Hematopoietic multipotent progenitor cell treated with erythropoietin and hydrocortisone succinate and interleukin-3 and kit ligand, for 17 days (in vitro differentiated cells): ENCODE results near the gene PLN.

ENCODE experiments used
- DNase-seq: peaks from one replicate; pipeline ENCODE4 v3.0.0-alpha.2; 2015; ENCODE audit warnings: low spot score

PLN gene

DNA sequence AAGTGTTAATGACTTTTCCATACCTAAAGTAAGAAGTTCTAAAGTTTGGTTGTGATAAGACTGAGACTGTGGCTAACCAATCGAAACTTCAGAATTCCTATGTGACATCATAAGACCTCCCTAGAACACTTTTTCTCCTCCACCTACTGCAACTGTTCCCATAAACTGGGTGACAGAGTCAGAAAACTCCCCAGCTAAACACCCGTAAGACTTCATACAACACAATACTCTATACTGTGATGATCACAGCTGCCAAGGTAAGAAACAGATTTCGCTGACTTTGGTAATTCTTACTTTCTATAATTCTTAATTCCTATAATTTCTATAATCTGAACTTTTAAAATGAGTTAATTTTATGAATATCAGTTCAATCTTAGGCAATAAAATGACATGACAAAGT lies at the start of gene PLN:
TSS of gene PLN (plus strand) at position 161 of the 400 bp plus-strand sequence. CDS start 10,626 bp downstream, outside the sequence.
- no peak for DNase-seq

DNA sequence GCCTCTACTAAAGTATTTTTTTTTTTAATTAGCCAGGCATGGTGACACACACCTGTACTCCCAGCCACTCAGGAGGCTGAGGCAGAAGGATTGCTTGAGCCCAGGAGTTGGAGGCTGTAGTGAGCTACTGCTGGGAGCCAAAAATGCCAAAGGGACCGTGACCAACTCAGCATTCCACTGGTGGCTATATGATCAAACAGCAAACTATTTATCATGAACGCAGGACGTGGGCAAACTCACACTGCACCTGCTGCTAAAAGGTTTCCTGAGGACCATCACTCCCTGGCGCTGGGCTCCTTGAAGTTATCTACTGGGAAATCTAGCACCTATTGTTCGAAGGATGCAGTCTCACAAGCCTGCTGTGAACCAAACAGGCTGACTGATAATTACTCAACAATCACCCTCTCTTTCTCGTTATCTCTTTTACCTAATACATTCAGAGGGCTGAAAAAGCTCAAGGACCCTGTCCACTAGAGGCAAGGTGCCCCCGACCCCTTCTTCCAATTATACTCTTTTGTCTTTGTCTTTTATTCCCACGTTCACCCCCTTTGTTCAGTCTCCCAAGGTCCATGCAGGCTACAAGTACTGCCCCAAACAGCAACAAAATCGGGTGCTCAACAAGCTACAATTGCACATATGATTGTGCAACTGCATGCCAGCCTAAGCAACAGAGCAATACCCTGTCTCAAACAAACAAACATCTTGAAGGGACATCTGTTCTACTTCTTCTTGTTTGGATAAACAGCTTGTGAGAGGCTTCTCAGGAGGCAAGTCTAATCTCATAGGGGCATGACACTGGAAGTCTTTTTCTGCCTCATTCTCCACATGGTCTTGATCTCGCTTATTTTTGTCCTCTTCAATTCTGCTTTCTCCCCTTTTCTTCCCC lies 47.7 kb upstream of the PLN start:
- no peak for DNase-seq

DNA sequence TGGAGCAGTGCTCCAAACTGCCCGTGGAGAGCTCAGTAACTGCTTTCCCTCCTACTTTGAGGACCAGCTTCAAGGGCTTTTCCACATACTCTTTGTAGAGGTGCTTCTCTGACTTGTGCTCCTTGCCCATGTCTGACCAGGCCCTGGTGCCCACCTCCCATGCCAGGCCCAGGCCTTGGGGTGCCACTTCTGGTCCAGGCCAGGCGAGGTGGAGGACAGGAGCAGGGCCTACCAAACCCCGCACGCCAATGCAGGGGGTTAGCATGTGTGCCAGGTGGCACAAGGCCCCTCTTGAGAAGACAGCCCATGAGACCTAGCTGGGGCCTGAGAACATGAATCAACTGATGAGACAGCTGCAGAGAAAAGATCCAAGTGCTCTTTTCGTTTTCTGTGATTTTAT lies 47.0 kb upstream of the PLN start:
- DNase-seq: no peak

DNA sequence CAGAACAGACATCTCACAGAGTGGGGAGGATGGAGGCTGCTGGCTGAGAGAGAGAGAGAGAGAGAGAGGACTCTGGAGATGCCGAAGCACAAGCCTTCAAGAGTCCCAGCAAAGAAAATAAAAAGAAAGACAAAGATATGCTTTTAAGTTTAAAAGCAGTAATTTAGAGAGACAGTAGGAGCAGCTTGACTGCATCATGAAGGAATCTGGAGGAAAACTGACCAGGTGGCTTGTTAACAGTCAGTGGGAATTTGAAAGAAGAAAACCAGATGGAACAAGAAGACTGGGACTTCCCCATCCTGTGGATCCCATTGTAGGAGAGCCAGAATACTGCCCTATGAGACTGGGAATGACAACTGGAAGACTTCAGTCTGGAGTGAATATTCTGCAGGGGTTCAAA lies 46.3 kb upstream of the PLN start:
- no peak for DNase-seq

DNA sequence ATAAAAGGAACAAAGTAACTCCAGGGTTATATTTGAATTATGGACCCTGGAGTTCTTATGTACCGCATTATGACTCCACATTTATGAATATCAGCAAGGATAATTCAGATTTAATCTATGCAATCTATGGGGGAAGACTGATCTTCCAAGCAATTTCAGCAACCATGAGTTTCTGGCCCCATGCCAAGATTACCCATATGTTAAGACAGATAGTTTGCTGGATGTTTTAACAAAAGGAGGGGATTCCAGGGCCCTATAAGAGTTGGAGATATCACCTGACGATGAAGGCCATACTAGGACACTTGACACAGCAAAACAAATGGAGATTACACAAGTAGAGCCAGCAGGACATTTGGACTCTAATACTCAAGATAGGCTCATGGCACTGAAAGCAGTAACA lies 45.9 kb upstream of the PLN start:
- DNase-seq: no peak

DNA sequence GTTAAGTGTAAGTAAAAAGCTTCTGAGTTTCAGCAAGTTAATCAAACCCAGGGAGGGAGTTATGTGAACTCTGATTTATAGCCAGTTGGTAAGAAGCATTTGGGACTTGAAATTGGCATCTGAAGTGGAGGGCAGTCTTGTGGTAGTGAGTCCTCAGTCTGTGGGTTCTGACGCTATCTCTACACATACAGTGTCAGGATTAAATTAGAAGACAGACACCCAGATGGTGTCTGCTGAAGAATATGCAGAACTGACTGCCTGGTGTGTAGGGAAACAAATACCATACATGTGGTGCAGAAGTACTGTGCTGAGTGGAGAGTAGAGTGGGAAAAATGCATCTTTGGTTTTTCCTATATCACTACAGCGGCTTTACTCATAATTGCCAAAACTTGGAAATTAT lies 43.5 kb upstream of the PLN start:
- DNase-seq: no peak

DNA sequence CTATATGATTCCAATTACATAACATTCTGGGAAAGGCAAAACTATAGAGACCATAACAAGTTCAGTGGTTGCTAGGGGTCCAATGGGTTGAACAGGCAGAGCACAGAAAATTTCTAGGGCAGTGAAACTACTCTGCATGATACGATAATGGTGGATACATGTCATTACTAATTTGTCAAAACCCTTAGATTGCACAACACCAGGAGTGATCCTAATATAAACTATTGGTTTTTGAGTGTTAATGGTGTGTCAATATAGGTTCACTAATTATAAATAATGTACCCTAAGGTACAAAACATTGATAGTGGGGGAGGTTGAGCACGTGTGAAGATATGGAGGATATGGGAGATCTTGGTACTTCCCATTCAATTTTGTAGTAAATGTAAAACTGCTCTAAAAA lies 42.4 kb upstream of the PLN start:
- DNase-seq: no peak

DNA sequence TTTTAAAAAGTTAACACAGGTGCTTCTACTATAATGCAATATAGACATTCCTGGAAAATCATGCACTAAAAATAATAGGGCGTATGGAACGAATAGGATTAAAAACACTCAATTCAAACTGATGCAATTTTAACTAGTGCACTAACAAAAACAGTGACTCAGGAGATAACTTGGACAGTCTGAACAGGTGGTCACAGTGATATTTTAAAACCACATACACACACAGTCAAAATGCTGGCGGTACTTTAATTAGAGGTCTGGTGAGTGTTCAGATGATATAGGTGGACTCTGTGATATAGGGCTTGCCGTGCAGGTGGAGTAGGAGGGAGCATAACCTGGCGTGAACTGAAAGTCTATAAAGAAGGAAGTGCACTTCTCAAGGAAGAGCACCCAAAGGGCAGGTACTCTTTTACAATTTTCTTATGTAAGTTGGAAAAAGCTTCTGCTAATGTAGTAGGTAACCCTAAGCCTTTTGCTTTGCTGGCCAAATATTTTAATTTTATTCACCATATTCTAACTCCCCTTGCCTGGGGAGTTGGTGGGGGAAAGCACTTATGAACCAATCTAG lies 41.9 kb upstream of the PLN start:
- no peak for DNase-seq

DNA sequence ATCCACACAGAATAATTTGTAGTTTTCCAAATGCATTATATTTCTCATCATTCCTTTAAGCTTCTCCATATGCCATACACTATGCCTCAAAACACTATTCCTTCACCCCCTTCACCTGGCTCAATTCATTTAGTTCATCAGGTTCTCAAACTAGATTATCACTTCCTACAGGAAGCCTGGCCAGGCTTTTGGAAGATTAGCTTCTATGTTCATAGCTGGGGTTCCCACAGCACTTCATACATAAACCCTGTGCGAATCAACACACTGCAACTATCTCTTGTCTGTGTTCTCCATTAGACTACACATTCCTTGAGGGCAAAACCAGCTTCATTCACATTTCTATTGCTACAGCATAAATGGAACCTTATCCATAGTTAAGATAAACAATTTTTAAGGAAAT lies 40.5 kb upstream of the PLN start:
- no peak for DNase-seq

DNA sequence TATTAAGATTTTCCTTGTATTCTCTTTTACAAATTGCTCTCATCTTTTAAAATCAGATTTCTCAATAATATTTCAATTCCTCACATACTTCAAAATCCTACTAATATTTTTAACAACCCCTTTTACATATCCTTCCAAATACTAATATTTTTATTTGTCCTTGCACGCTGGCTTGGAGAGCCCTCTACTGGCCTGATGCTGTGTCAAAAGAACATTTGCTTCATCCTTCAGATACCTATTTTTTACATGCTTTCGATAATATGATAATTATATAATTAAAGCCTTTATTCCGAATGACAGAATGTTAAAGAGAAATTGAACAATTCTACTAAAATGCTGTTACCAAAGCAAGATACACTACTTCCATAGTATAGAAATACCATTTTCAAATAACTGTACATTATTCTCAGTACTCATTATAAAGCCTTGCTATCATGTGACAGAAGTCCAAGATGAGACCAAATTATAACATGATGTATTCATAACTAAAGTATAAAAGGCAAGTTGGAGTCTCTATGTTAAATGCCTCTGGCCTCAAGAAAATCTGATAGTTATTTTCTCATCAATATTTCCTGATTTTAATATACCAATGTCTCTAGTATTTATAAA lies 39.0 kb upstream of the PLN start:
- DNase-seq: no peak

DNA sequence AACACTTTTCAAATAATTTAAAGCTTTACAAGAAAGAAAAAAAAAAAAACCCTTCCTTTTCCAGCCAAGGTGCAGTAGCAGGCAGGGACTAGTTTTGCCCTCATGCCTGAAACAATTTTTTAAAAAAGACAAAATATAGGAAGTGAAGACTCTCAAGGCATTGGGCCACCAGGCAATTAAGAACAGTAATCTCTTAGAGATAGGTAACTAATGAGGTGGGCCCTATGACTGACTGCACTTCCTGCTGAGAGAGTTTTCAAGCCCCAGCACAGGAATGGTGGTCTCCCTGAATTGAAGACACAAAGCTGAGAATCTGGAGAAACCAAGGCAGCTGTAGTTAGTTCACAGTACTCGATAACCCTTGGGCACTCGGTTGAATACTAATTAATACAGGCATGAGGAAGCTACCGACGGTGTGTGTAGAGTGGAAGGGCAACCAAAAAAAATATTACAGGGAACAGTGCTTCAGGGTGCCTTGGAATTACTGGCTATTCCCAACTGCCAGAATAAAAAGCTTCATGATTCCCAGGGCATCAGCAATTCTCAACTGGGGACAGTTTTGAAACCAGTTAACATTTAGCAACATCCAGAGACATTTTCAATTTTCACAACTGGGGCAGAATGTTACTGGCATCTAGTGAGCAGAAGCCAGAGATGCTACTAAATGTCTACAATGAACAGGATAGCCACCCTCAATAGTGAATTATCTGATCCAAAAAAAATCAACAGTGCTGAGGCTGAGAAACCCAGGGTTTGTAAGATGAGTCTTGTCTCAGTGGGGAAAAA lies 36.0 kb upstream of the PLN start:
- DNase-seq: no peak

DNA sequence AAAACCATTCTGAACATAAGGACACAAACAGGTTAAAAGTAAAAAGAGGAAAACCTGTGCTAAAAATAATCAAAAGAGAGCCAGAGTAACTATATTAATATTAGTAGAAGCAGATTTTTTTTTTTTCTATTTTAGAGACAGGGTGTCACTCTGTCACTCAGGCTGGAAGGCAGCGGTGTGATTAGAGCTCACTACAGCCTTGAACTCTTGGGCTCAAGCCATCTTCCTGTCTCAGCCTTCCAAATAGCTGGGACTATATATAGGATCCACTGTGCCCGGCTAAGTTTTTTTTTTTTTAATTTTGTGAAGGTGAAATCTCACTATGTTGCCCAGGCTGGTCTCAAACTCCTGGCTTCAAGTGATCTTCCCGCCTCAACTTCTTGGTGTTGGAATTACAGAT lies 33.4 kb upstream of the PLN start:
- DNase-seq: no peak

DNA sequence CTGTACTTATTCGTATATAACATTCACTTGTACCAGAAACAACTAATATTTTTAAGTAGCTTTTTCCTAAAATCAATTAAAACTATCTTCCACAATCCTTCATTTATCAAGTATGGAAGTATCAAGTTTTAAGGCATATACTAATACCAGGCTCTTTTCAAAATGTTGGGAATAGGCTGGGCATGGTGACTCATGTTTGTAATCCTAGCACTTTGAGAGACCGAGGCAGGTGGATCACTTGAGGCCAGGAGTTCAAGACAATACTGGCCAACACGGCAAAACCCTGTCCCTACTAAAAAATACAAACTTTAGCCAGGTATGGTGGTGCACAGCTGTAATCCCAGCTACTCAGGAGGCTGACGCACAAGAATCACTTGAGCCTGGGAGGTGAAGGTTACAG lies 25.7 kb upstream of the PLN start:
- DNase-seq: no peak

DNA sequence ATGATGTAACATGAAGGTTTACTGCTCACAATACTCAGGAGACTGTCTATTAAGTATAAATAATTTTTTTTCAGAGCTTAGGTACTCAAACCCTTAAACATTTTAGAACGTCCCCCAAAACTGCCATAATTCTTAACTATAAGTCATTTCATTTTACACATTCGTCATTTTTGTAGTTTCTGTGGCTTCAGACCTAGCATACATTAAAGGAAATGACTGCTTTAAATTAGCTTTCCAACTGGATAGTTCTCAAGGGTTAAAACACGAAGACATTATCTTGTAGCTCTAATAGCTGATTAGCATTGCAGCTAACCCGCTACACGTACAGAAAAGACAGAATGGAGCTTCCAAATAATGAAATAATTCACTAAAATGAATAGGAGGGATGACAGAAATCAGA lies 24.9 kb upstream of the PLN start:
- no peak for DNase-seq

DNA sequence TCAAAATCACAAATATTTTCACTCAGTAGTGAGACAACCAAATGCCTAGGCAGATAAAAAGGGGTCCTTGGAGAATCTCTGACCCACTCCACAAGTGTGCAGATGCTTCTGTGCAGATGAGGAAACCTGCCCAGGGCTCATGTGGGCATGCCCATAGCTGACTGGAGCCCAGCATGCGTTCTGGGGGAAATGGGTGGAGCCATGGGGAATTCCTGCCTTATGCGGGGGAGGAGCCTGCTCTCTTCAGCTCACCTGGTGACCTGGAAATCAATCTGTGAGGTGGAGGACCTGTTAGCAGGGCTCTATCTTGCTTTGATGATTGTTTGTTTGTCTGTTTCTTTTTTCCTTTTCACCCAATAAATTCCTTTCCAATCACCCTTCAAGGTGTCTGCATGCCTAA lies 23.4 kb upstream of the PLN start:
- DNase-seq: no peak

DNA sequence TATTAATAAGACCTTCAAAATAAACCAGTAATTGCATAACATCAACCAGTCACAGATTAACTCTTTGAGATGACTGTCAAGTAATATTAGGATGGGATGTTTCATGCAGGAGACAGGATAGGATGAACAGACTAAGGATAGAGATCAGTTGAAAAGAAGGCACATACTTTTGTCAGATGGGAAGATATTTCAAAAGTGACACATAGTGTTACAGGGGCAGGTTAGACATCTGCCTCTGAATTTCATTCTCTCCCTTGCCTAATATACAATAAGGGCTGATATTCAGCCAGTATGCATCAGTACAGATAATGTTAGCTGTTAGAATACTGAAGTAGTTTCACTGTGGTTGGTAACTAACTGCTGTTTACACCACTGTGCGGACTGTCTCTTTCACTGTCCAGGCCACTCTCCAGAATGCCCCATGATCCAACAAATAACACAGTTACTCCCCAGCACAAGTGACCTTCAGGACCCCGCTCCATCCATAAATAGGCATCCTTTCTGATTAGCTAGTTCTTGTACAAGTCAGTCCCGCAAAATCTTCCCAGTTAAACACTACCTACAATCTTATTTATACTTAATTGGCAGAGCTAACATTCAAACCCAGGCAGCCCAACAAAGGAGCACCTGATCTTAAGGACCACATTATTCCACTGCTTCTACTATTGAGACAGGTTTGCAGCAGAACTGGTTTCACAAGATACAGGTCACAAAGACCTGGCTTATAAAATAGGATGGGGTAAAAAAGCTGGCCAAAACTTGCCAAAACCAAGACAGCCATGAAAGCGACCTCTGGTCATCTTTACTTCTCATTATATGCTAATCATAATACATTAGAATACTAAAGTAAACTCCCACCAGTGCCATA lies 21.9 kb upstream of the PLN start:
- DNase-seq: no peak

DNA sequence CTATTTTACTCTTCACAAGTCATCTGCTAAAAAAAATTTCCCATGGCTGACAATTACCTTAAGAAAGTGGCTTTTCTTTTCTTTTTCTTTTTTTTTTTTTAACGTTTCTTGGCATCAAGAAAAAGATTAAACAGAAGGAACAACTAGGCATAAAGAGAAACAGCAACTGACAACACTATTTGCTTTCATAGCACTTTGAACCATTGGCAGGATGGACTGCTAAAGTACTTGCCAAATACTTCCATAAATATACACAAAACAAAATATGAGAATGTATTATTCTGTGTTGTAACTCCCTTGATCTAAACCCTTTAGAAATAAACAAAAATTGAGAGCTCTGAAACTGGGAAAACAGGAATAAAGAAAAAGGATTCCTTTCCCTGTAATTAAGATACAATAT lies 20.0 kb upstream of the PLN start:
- DNase-seq: no peak

DNA sequence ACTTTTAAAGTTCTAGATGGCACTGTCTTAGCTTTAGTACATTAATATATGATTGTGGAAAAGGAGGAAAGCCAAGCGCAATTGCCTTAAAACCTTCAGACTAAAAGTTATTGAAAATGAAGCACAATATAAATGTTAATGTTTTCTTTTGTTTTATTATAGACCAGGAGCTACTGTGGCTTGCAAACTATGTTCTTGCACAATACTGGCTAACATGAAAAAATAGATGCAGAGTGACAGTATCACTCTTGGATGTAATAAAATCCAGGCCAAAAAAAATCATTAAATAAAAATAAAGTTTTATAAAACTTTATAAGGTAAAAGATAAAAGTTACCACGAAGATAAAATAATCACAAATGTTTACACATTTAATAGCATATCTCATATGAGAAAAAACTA lies 18.3 kb upstream of the PLN start:
- DNase-seq: no peak

DNA sequence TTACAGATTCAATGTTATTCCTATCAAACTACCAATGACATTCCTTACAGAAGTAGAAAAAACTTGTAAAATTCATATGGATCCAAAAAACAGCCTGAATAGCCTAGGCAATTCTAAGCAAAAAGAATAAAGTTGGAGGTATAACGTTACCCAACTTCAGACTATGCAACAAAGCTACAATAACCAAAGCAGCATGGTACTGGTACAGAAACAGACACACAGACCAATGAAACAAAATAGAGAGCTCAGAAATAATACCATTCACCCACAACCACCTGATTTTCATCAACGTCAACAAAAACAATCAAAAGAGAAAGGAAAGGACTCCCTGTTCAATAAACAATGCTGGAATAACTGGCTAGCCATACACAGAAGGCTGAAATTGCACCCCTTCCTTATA lies 17.2 kb upstream of the PLN start:
- DNase-seq: no peak

DNA sequence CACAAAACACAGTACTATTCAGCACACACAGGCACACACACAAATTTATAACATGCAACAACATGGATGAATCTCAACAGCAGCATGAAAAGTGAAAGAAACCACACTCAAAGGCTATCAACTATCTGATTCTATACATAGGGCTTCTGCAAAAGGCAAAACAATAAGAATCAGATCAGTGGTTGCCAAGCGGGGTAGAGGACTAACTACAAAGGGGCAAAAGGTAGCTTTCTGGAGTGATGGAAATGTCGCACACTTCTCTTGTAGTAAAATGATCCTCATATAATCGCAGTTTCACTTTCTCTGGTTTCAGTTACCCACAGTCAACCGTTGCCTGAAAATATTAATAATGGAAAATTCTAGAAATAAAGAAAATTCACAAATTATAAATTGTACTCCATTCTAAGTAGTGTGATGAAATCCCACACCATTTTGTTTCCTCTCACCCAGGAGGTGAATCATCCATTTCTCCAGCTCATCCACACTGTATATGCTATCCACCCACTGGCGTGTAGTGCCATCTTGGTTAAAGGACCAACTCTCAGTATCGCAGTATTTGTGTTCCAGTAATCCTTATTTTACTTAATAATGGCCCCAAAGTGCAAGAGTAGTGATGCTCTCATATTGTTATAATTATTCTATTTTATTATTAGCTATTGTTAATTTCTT lies 12.8 kb upstream of the PLN start:
- no peak for DNase-seq

DNA sequence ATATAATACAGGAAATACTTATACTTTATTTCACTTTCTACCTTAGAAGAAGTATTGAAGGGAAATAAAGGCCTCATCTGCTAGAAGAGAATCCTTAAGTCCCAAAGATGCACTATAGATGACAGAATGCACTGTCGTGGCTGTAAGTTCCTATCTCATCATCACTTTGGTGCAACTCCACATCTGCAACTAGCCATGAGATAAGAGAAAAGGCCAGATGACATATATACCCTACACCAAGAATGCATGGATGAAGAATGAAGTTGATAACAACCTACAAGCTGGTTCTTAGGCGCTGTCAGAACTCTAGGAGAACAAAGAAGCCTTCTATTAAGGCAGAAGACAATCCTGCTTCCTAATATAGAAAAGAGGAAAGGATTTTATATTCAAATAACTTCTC lies 11.6 kb upstream of the PLN start:
- DNase-seq: no peak
